Esophagus muscularis mucosa (tissue), 4 donors: ENCODE results near the gene STOML1. TPM values are rescaled to one million over a fixed set of nuclear protein-coding genes. Genes with fewer than 3 reads are reported as not detected.

Experiments
- DNase-seq: peaks from one replicate; pipeline ENCODE4 v3.0.0-alpha.2; 2017; ENCODE audit errors: extremely low spot score
- H3K27ac ChIP-seq, 4 donors: fragments of 200-600 bp; sonication (generic); replicated peaks in 1 of 4; 1 replicate in 3 of 4; 2 replicates in 1 of 4; pipeline ENCODE4 v1.5.1; 2016 to 2019; ENCODE audit warnings: mild to moderate bottlenecking in 1 of 4
- H3K27me3 ChIP-seq, 4 donors: fragments of 200-600 bp; sonication (generic); one replicate each; pipeline versions ENCODE4 v1.5.1 to v1.6.0; 2016 to 2019
- H3K36me3 ChIP-seq, 4 donors: fragments of 200-600 bp; sonication (generic); one replicate each; pipeline ENCODE4 v1.5.1; 2016 to 2019
- H3K4me1 ChIP-seq, 4 donors: fragments of 200-600 bp; sonication (generic); one replicate each; pipeline ENCODE4 v1.5.1; 2016 to 2019
- H3K4me3 ChIP-seq, 4 donors: fragments of 200-600 bp; sonication (generic); 1 replicate in 2 of 4; 2 replicates in 2 of 4; pipeline ENCODE4 v1.5.1; 2016 to 2019; ENCODE audit warnings: mild to moderate bottlenecking in 4 of 4, moderate library complexity in 1 of 4
- H3K9me3 ChIP-seq, 4 donors: fragments of 200-600 bp; sonication (generic); 1 replicate in 3 of 4; 2 replicates in 1 of 4; pipeline ENCODE4 v1.5.1; 2016 to 2019
- CTCF ChIP-seq, 3 experiments: fragments of 200-600 bp in 2 of 3; fragments of 450-650 bp in 1 of 3; sonication (generic) in 2 of 3; IDR thresholded peaks; one replicate each; pipeline ENCODE4 v1.5.1; 2017 to 2019; ENCODE audit warnings: antibody characterized with exemption in 3 of 3, mild to moderate bottlenecking in 2 of 3, moderate library complexity in 1 of 3
- EP300 ChIP-seq: sonication (generic); formaldehyde crosslinking; IDR thresholded peaks from one replicate; pipeline ENCODE4 v1.6.1; 2017; ENCODE audit warnings: antibody characterized with exemption
- POLR2A ChIP-seq: fragments of 450-650 bp; IDR thresholded peaks from one replicate; pipeline ENCODE4 v1.6.1; 2017; ENCODE audit warnings: antibody characterized with exemption, moderate library complexity, mild to moderate bottlenecking, low read depth
- POLR2AphosphoS5 ChIP-seq, 2 donors: sonication (generic); formaldehyde crosslinking; IDR thresholded peaks; one replicate each; pipeline ENCODE4 v1.6.1; 2017; ENCODE audit warnings: antibody characterized with exemption in 2 of 2
- WGBS: methylation state at CpG from one replicate; pipeline ENCODE4 v1.1.5; 2018; 5-methylcytosine and 5-hydroxymethylcytosine counted together
- intact Hi-C: fragments of 100-400 bp; cut with DNase I; formaldehyde crosslinking; loops from one replicate; pipeline ENCODE4 v1.15.1; 2023
- total RNA-seq, 4 donors: library from RNA; depleted of rRNA; stranded (reverse); fragments of >200 nt; gene quantifications; one replicate each; pipeline versions ENCODE4 v1.1.0 to v1.2.1, GENCODE V29; 2016

The STOML1 gene
- total RNA-seq, 4 donors from 2014 or later, result 7.9 to 25.4 (median 14.9) TPM

GRCh38 chr15:73948982-73949381 is 43.1 kb downstream of the STOML1 start:
- intact Hi-C loops, result no loop called here

GRCh38 chr15:73948396-73948795 is 43.7 kb downstream of the STOML1 start:
- H3K27me3 ChIP-seq, result no peaks in the 10 kb centered on the region
- WGBS, result 96% methylated on average over 3 of the region's 4 CpGs
- no peak overlapping the region for H3K4me3 ChIP-seq
- H3K36me3 ChIP-seq, result peaks cover 14 to 43% (median 31%) of the 10 kb centered on the region in 4 donors
- intact Hi-C loops, result no loop called here
- TF ChIP-seq POLR2A, result no peak
- TF ChIP-seq CTCF (IDR thresholded peaks at IDR 0.05), result no peak
- TF ChIP-seq EP300, result no peak
- no peak for TF ChIP-seq POLR2AphosphoS5 (IDR thresholded peaks at IDR 0.05)
- H3K27ac ChIP-seq, result no peak overlapping the region
- H3K4me1 ChIP-seq, result peaks cover 25 to 42% (median 38%) of the 10 kb centered on the region in 4 donors
- H3K9me3 ChIP-seq, result no peaks in the 10 kb centered on the region
- DNase-seq, result no peak

More at GRCh38 chr15:73948982-73949381, 43.1 kb downstream of the STOML1 start:
- Histone ChIP-seq H3K4me1 (peaks cover 29 to 46% (median 43%) of the 10 kb centered on the region in 4 donors), H3K9me3 (no peaks in the 10 kb centered on the region), H3K27ac (no peak overlapping the region), H3K27me3 (no peaks in the 10 kb centered on the region), H3K4me3 (no peak overlapping the region), H3K36me3 (peaks cover 14 to 42% (median 31%) of the 10 kb centered on the region in 4 donors)
- DNase-seq, result no peak
- no peak for TF ChIP-seq POLR2A
- no peak for TF ChIP-seq EP300
- TF ChIP-seq CTCF (IDR thresholded peaks at IDR 0.05), result no peak
- no peak for TF ChIP-seq POLR2AphosphoS5 (IDR thresholded peaks at IDR 0.05)
- 80% methylated on average over 4 of the region's 4 CpGs for WGBS

GRCh38 chr15:73947651-73948050 is 44.4 kb downstream of the STOML1 start:
- H3K9me3 ChIP-seq, result no peaks in the 10 kb centered on the region
- WGBS, result 98% methylated on average over 6 of the region's 9 CpGs
- no peak for DNase-seq
- no peaks in the 10 kb centered on the region for H3K27me3 ChIP-seq
- H3K4me1 ChIP-seq, result peaks cover 18 to 35% (median 31%) of the 10 kb centered on the region in 4 donors
- TF ChIP-seq CTCF (IDR thresholded peaks at IDR 0.05) (no peak), POLR2A (no peak), POLR2AphosphoS5 (IDR thresholded peaks at IDR 0.05) (no peak), EP300 (no peak)
- H3K27ac ChIP-seq, result no peak overlapping the region
- H3K36me3 ChIP-seq, result peaks cover 14 to 50% (median 31%) of the 10 kb centered on the region in 4 donors
- H3K4me3 ChIP-seq, result no peak overlapping the region
- intact Hi-C loops, result no loop called here

GRCh38 chr15:73946795-73947370 is 45.2 kb downstream of the STOML1 start:
- H3K27ac ChIP-seq, result no peak overlapping the region
- H3K36me3 ChIP-seq, result peaks cover 14 to 51% (median 31%) of the 10 kb centered on the region in 4 donors
- no peaks in the 10 kb centered on the region for H3K9me3 ChIP-seq
- H3K4me1 ChIP-seq, result peaks cover 15 to 32% (median 24%) of the 10 kb centered on the region in 4 donors
- intact Hi-C loops, result no loop called here
- no peaks in the 10 kb centered on the region for H3K27me3 ChIP-seq
- DNase-seq, result no peak
- no peak overlapping the region for H3K4me3 ChIP-seq
- 99% methylated on average over 9 of the region's 9 CpGs for WGBS
- no peak for TF ChIP-seq CTCF (IDR thresholded peaks at IDR 0.05)
- no peak for TF ChIP-seq POLR2AphosphoS5 (IDR thresholded peaks at IDR 0.05)
